22Rv1 (cell line): ENCODE data around the gene BABAM2.
"Not testable (repeated sequence)": the region's sequence is repeated elsewhere in the genome, so short reads cannot be mapped to it uniquely, and the experiment has no call there.

Experiments used
- H3K27ac ChIP-seq: fragments of 450-650 bp; 2 replicates; pipeline ENCODE4 v1.5.1; 2017
- ZFX ChIP-seq: fragments of 450-650 bp; IDR thresholded peaks from 2 replicates; pipeline ENCODE4 v1.6.1; 2017; ENCODE audit warnings: antibody characterized with exemption, borderline replicate concordance
- TF ChIP-seq, protein P1 (sequence below): fragments of 450-650 bp; IDR thresholded peaks from 2 replicates; pipeline ENCODE4 v1.5.1; 2017; ENCODE audit warnings: mild to moderate bottlenecking

Gene BABAM2

DNA sequence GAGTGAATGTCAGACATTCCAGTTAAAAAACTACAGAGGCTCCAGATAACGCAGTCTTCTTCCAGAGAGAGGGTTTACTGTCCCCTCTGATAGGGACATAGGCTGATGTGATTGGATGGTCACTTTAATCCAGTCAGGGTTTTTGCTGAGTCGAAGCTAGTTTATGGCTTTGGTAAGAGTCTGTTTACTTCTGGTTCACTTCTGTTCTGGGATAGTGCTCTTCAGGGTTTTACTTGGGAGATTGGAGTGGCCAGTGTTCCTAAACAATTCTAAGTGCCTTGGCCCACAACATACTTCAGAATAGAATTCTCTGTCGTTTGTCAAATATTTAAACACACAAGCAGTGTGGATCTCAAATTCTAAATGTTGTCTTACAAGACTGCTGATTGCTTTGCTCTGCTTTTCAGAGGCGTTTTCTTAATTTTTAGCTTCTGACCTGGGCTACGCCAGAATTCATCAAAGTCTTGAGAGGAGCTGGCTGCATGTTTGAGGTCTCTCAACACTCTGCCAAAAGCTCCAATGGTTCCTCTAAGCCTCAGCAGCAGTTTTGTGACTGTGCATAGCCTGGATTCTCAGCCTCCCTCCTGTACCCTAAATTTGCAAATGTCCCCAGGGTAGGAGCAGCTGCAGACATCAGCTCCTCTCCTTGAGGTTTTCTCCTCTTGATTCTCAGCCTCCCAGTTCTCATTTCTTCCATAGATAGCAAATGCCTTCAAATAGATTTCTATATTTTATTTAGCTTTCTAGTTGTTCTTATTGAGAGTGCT, 105.8 kb downstream of the BABAM2 start:
- H3K27ac ChIP-seq: no peak overlapping the region
- TF ChIP-seq, protein P1, sequence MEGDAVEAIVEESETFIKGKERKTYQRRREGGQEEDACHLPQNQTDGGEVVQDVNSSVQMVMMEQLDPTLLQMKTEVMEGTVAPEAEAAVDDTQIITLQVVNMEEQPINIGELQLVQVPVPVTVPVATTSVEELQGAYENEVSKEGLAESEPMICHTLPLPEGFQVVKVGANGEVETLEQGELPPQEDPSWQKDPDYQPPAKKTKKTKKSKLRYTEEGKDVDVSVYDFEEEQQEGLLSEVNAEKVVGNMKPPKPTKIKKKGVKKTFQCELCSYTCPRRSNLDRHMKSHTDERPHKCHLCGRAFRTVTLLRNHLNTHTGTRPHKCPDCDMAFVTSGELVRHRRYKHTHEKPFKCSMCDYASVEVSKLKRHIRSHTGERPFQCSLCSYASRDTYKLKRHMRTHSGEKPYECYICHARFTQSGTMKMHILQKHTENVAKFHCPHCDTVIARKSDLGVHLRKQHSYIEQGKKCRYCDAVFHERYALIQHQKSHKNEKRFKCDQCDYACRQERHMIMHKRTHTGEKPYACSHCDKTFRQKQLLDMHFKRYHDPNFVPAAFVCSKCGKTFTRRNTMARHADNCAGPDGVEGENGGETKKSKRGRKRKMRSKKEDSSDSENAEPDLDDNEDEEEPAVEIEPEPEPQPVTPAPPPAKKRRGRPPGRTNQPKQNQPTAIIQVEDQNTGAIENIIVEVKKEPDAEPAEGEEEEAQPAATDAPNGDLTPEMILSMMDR: no peak
- TF ChIP-seq ZFX: no peak

DNA sequence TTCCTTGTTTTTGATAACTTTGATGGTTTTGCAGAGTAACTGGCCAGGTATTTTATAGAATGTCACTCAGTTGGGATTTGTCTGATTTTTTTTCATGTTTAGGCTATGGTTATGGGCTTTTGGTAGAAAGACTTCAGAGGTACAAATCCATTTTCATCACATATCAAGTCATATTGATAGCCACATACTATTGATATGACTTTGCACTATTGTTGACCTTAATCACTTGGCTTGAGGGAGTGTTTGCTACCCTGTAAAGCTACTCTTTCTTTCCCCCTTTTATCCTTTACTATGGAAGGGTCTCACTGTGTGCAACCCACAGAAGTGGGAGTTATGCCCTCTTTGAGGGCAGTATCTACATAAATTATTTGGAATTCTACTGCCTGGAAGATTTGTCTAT, 109.8 kb downstream of the BABAM2 start:
- TF ChIP-seq ZFX: no peak
- TF ChIP-seq, protein P1: no peak
- no peak overlapping the region for H3K27ac ChIP-seq

DNA sequence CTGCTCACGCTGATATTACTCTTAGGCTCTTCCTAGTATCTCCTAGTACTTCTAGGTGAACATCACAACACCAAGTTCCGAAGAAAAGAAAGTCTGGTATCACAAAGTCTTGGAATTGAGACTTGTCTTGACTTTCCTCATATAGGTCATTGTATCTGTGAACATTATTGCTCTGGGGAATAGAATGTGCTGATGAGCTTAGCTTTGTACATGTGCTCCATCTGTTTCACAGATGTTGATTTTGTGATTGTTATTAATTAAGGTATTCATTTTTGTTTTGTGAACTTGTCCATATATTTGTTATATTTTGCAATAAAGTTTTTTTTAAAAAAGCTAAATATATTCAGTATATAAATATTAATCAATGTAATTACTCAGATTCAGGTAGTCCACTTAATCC, 111.7 kb downstream of the BABAM2 start:
- no peak overlapping the region for H3K27ac ChIP-seq
- TF ChIP-seq ZFX: no peak
- TF ChIP-seq, protein P1: no peak

DNA sequence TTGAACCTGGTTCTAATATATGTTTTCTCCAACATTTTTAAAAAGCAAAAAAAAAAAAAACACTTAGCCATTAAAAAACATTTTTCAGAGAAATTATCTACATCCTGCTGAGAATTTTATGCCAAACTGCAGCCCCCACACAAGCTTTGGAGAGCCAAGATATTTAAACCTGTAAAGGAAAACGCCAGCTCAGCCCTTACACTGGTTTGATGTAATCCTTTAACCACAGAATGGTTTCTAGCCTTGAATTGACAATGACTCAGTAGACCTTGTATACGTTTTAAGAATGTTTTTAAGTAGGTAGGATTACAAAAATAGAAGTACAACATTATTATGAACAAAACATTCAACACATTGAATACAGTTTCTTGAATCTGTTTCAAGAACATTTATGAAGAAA, 113.6 kb downstream of the BABAM2 start:
- no peak overlapping the region for H3K27ac ChIP-seq
- TF ChIP-seq, protein P1: no peak
- no peak for TF ChIP-seq ZFX

DNA sequence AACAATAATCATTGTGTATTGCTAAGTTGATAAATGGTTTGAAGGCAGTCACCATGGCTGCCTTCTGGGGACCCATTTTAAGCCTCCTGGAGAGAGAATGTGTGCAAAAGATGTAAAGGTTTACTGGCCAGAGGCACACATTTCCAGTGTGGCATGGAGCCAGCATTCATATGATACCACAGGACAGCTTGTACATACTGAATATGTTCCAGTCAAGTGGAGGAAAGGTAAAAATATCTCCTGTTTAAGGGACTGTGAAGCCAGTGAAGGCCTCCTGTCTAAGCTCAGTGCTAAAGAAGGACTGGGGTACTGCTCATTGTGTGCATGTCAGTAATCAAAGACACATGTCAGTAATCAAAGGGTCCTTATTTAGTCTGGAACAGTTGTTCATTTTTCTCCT, 119.2 kb downstream of the BABAM2 start:
- no peak overlapping the region for H3K27ac ChIP-seq
- no peak for TF ChIP-seq ZFX
- TF ChIP-seq, protein P1: no peak

DNA sequence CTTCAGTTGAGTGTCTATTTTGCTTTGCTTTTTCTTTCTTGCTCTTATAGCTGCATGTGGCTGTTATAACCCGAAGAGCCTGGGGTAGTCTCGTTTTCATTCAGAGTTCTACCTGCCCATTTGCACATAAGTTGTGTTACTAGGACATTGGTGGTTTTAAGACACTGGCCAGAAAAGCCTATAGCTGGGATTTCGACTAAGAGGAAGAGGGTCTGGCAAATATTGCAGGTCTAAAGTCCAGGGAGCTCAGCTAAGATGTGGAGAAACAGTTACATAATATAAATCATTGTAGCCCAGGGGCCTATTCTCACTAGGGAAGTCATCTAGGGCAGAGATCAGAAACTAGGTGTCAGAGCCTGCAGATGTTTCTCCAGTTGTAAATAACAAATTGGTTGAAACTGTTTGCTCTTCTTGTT, 120.8 kb downstream of the BABAM2 start:
- no peak overlapping the region for H3K27ac ChIP-seq
- TF ChIP-seq, protein P1: no peak
- no peak for TF ChIP-seq ZFX

DNA sequence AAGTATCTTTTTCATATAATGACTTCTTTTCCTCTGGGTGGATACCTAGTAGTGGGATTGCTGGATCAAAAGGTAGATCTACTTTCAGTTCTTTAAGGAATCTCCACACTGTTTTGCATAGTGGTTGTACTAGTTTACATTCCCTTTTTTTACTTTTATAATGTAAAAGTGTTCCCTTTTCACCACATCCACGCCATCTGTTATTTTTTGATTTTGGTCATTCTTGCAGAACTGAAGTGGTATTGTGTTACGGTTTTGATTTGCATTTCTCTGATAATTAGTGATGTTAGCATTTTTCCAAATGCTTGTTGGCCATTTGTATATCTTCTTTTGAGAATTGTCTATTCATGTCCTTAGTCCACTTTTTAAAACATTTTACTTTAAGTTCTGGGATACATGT, 127.9 kb downstream of the BABAM2 start:
- H3K27ac ChIP-seq: not testable (repeated sequence)

DNA sequence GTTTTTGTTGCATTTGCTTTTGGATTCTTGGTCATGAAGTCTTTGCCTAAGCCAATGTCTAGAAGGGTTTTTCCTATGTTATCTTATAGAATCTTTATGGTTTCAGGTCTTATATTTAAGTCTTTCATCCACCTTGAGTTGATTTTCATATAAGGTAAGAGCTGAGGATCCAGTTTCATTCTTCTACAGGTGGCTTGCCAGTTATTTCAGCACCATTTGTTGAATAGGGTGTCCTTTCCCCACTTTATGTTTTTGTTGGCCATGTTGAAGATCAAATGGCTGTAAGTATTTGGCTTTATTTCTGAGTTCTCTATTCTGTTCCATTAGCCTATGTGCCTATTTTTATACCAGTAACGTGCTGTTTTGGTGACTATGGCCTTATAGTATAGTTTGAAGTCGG, 129.0 kb downstream of the BABAM2 start:
- not testable (repeated sequence) for H3K27ac ChIP-seq
